ENCODE data around the gene NLGN2. TPM values are rescaled to one million over a fixed set of nuclear protein-coding genes. Genes with fewer than 3 reads are reported as not detected.

Gene NLGN2
- polyA plus RNA-seq, 1 donor = 28.1 TPM

DNA sequence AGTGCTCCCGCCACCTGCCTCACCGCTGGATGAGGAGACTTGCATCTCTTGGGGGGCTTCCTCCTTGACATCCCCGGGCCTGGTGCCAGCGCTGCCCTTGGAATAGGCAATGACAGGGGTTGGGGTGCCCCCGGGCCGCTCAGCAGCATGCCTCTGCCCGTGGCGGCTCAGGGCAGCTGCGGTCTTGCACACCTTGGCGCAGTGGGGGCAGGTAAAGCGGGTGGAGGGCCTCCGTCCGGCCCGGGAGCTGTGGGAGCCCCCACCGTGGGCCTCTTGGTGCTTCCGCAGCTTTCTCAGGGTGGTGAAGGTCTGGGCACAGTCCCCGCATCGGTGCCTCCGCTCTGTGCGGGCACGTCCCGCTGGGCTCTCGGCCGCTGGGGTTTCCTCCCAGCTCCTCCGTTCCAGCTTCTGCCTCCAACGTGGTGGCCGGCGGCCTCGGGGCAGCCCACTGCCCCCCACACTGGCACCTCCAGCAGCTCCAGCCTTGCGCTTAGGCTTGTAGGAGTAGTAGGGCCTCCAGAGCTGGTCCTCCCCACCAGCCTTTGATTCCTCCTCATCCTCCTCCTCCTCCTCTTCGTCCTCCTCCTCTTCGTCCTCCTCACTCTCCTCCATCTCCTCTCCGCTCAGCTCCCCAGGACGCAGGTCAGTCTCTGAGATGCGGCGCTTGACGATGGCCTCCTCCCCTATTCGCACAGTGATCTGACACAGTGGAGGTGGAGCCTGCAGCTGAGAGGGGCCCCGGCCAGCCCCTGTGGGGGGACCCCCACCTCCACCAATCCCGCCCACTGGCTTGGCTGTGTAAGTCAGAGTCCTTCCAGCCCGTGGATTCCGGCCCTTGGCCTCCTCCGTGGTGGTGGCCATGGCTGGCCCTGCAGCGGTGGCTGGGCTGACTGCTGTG, 55.1 kb downstream of the NLGN2 start:
- no peak for DNase-seq

DNA sequence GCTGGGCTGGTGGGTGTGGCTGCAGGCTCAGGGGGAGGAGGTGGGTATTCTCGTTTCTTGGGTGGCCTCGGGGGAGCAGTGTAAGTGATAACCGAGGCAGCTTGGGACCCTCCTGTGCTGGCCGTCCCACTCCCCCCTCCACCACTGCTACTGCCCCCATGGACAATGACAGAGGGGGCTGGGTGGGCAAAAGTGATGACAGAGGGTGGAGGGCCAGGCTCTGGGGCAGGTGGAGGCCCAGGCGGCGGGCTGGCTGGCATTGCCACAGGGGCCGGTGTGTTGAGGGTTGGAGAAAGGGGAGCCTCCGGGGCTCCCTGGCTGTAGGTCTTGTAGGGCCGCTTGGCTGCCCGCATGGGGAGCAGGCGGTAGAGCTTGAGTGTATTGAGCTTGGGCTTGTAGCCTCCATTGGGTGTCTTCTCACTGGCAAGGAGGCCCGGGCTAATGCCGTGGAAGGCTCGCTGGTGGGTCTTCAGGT, 55.8 kb downstream of the NLGN2 start:
- no peak for DNase-seq

DNA sequence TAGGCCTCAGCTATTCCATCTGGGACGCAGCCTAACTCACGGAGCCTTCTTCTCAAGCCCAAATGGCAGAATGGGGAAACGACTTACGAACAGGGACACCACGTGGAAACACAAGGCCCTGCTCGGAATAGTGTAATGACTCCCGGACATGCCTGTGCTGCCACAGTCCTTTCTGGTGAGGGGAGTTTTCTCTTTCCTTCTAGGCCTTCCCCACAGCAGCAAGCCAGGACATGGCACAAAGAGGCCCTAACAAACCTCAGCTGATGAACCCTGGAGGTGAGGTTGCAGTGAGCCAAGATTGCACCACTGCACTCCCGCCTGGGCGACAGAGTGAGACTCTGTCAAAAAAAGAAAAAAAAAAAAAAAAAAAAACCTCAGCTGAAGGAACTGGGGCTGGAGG, 56.4 kb downstream of the NLGN2 start:
- no peak for DNase-seq

DNA sequence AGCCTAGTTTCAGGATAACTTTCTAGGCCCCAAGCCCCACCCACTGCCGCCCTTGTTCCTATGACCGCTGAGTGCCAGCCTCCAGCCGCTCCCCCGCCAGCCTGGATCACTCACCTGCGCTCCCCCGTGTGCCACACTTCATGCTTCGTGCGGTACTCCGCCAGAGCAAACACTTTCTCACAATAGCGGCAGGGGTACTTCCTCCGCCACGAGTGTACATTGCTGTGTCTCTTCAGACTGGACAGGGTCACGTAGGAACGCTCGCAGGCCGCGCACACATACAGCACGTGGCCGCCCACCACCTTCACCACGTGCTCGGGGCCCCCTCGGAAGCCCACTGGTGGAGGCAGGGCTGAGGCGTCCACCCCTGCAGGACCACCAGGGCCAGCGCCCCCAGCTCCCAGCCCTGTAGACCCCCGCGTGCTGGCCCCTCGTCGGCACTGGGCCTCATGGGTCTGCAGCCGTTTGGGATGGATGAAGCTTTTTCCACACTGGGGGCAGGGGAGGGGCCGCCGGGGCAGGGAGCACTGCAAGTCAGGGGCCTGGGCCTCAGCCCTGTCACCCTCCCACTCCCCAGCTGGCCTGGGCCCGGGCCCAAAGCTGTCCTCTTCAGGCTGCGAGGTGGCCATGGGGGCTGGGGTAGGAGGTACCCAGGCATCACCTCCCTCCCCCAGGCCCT, 58.1 kb downstream of the NLGN2 start:
- no peak for DNase-seq

DNA sequence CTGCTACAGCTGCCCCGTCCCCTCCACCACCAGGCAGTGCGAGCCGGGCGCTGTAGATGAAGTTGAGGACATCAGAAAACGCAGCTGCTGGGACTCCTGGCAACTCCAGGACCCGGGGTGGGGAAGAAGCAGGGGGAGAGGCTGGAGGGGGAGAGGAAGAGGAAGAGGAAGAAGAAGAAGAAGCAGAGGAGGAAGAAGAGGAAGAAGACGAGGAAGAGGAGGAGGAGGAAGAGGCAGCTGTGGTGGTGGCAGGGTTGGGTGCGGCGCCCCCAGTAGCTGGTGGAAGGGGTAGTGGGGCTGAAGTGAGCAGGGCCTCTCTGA, 58.6 kb downstream of the NLGN2 start:
- DNase-seq = no peak

DNA sequence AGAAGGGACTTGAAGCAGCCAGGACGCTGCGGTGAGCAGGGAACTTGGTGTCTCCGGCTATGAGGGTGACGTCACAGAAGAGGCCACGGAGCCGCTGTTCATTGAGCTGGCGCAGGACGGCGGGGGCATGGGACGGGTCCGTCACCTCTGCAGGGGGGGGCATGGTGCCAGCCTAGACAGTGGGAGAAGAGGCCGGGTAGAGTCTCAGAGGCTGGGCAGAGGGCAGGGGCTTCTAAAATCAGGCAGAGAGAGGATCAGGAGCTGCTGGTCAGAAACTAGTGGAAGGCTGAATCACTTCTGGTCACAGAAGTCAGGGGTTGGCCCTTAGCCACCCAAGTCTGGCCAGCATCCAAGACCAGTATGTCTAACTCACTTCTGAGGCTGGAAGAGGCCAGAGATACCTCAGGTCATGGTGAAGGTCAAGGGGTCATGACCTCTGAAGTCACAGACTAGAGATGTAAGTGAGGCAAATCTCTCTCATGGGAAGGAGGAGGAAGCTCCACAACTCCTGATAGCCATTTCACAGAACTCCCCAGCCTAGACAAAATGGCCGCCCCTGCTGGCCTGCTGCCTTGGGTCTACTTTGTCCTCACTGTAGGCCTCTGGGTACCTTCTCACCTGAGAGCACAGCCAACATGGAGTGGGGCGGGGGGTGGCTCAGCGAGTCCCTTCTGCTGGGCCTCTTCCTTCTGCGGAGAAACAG, 59.1 kb downstream of the NLGN2 start:
- DNase-seq = no peak

DNA sequence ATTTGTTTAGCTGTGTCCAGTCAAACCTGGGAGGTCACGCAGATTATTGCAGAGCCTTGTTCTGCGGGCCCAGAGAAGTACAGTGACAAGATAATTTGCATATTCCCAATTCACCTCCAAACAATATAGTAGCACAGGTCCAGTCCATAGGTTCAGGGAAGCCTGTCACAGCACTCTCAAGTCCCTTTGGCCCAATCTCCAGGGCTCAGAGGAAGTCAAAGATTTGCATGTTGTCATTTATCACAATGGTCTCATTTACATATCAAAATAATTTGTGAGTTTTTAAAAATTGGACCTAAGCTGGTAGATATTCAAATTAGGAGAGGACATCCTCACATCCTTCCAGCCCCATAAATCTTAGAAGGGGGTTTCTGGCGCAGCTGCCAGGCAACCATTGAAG, 59.9 kb downstream of the NLGN2 start:
- DNase-seq = no peak

DNA sequence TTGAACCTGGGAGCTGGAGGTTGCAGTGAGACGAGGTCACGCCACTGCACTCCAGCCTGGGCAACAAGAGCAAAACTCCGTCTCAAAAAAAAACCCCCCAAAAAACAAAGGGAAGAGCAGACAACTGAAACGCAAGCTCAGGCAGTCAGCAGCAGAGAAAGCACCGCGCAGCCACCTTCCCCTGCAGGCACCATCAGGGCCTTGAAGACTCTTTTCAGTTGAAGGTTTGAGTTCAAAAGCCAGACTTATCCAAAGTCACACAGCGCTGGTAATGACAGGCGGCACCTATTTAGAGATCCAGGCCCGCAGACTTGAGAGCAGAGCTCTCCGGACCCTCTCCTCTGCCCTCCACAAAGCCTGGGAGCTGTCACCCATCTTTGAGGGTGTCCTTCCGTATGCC, 60.6 kb downstream of the NLGN2 start:
- DNase-seq = no peak

DNA sequence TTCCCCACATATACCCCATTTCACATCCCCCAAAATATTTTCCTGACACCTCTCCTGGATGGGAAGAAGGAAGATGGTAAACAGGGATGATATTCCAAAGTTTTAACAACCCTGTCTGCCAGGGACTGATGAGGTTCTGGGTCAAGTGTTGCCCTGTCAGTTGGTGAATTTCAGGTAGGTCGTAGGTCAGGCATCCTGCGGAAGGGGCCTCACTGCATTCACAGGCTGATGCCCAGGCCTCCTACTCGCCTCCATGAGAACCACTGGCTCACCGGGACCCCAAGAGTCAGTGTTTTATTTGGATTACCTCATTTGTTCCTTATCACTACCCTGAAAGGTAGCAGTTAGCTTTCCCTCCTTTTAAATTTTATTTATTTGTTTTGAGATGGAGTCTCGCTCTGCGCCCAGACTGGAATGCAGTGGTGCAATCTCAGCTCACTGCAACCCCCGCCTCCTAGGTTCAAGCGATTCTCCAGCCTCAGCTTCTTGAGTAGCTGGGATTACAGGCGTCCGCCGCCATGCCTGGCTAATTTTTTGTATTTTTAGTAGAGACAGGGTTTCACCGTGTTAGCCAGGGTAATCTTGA, 61.3 kb downstream of the NLGN2 start:
- DNase-seq = no peak

Other genes with a start within 250 kb of the NLGN2 start
- 6.1 TPM for gene ASGR1, start 228.5 kb upstream of the NLGN2 start, polyA plus RNA-seq (ENCODE audit: insufficient read length)
- gene DLG4, start 188.0 kb upstream of the NLGN2 start, polyA plus RNA-seq (ENCODE audit: insufficient read length) = 36.0 TPM
- 478 TPM for gene ACADVL, start 187.9 kb upstream of the NLGN2 start, polyA plus RNA-seq (ENCODE audit: insufficient read length)
- gene DVL2, start 173.3 kb upstream of the NLGN2 start, polyA plus RNA-seq (ENCODE audit: insufficient read length) = 52.5 TPM
- gene PHF23, start 168.4 kb upstream of the NLGN2 start, polyA plus RNA-seq (ENCODE audit: insufficient read length) = 52.8 TPM
- 390 TPM for gene GABARAP, start 165.4 kb upstream of the NLGN2 start, polyA plus RNA-seq (ENCODE audit: insufficient read length)
- gene CTDNEP1, start 156.1 kb upstream of the NLGN2 start, polyA plus RNA-seq (ENCODE audit: insufficient read length) = 150 TPM
- gene ELP5, start 155.6 kb upstream of the NLGN2 start, polyA plus RNA-seq (ENCODE audit: insufficient read length) = 54.9 TPM
- gene CLDN7, start 145.4 kb upstream of the NLGN2 start, polyA plus RNA-seq (ENCODE audit: insufficient read length) = 36.6 TPM
- 2.2 TPM for gene SLC2A4, start 126.1 kb upstream of the NLGN2 start, polyA plus RNA-seq (ENCODE audit: insufficient read length)
- 4.1 TPM for gene YBX2, start 113.2 kb upstream of the NLGN2 start, polyA plus RNA-seq (ENCODE audit: insufficient read length)
- 284 TPM for gene EIF5A, start 100.2 kb upstream of the NLGN2 start, polyA plus RNA-seq (ENCODE audit: insufficient read length)
- gene GPS2, start 92.5 kb upstream of the NLGN2 start, polyA plus RNA-seq (ENCODE audit: insufficient read length) = 96.6 TPM
- gene NEURL4, start 78.5 kb upstream of the NLGN2 start, polyA plus RNA-seq (ENCODE audit: insufficient read length) = 34.5 TPM
- 6.3 TPM for gene ACAP1, start 71.3 kb upstream of the NLGN2 start, polyA plus RNA-seq (ENCODE audit: insufficient read length)
- 10.3 TPM for gene KCTD11, start 55.7 kb upstream of the NLGN2 start, polyA plus RNA-seq (ENCODE audit: insufficient read length)
- not detected for gene TMEM95, start 52.7 kb upstream of the NLGN2 start, polyA plus RNA-seq (ENCODE audit: insufficient read length)
- gene TNK1, start 26.8 kb upstream of the NLGN2 start, polyA plus RNA-seq (ENCODE audit: insufficient read length) = 5.5 TPM
- gene PLSCR3, start 13.3 kb upstream of the NLGN2 start, polyA plus RNA-seq (ENCODE audit: insufficient read length) = 27.8 TPM
- gene TMEM256, start 3.7 kb upstream of the NLGN2 start, polyA plus RNA-seq (ENCODE audit: insufficient read length) = 74.9 TPM
- not detected for gene SPEM1, start 12.5 kb downstream of the NLGN2 start, polyA plus RNA-seq (ENCODE audit: insufficient read length)
- not detected for gene SPEM2, start 17.8 kb downstream of the NLGN2 start, polyA plus RNA-seq (ENCODE audit: insufficient read length)
- gene SPEM3, start 21.0 kb downstream of the NLGN2 start, polyA plus RNA-seq (ENCODE audit: insufficient read length) = not detected
- 4.4 TPM for gene TMEM102, start 27.6 kb downstream of the NLGN2 start, polyA plus RNA-seq (ENCODE audit: insufficient read length)
- 6.1 TPM for gene FGF11, start 31.7 kb downstream of the NLGN2 start, polyA plus RNA-seq (ENCODE audit: insufficient read length)
- 10.5 TPM for gene CHRNB1, start 37.2 kb downstream of the NLGN2 start, polyA plus RNA-seq (ENCODE audit: insufficient read length)
- 39.3 TPM for gene ZBTB4, start 71.8 kb downstream of the NLGN2 start, polyA plus RNA-seq (ENCODE audit: insufficient read length)
- gene SLC35G6, start 73.6 kb downstream of the NLGN2 start, polyA plus RNA-seq (ENCODE audit: insufficient read length) = 0.45 TPM
- gene POLR2A, start 76.5 kb downstream of the NLGN2 start, polyA plus RNA-seq (ENCODE audit: insufficient read length) = 141 TPM
- 17.7 TPM for gene TNFSF12, start 141.2 kb downstream of the NLGN2 start, polyA plus RNA-seq (ENCODE audit: insufficient read length)
- 13.2 TPM for gene TNFSF13, start 150.9 kb downstream of the NLGN2 start, polyA plus RNA-seq (ENCODE audit: insufficient read length)
- 90.9 TPM for gene SENP3, start 154.1 kb downstream of the NLGN2 start, polyA plus RNA-seq (ENCODE audit: insufficient read length)
- gene CD68, start 171.8 kb downstream of the NLGN2 start, polyA plus RNA-seq (ENCODE audit: insufficient read length) = 56.8 TPM
- gene MPDU1, start 176.0 kb downstream of the NLGN2 start, polyA plus RNA-seq (ENCODE audit: insufficient read length) = 119 TPM
- 3.0 TPM for gene SOX15, start 182.2 kb downstream of the NLGN2 start, polyA plus RNA-seq (ENCODE audit: insufficient read length)
- gene FXR2, start 207.1 kb downstream of the NLGN2 start, polyA plus RNA-seq (ENCODE audit: insufficient read length) = 54.8 TPM
- gene SAT2, start 220.0 kb downstream of the NLGN2 start, polyA plus RNA-seq (ENCODE audit: insufficient read length) = 136 TPM
- gene SHBG, start 222.3 kb downstream of the NLGN2 start, polyA plus RNA-seq (ENCODE audit: insufficient read length) = 2.8 TPM
- gene ATP1B2, start 243.1 kb downstream of the NLGN2 start, polyA plus RNA-seq (ENCODE audit: insufficient read length) = 20.5 TPM

Data from left kidney (tissue), 2 donors.